Pons (tissue), 1 donor: Measurements from ENCODE around the gene ZBTB46.

Experiments used
- DNase-seq: peaks from one replicate; pipeline ENCODE4 v3.0.0-alpha.2; 2016; ENCODE audit warnings: low spot score

Gene ZBTB46

GRCh38 chr20:63693733-63694583 is 137.1 kb downstream of the ZBTB46 start:
- no peak for DNase-seq
